WTC11 (cell line): ENCODE results near the gene ADM. TPM values are rescaled to one million over a fixed set of nuclear protein-coding genes. Genes with fewer than 3 reads are reported as not detected.

ENCODE experiments used
- ATAC-seq: fragments of 200-7000 bp; cut with Tn5 transposase; 2 replicates; pipeline ENCODE4 v1.10.0; 2021; ENCODE audit warnings: mild to moderate bottlenecking, moderate library complexity
- CTCF ChIA-PET: fragments of 300-600 bp; sonication (Branson Sonifier 250); formaldehyde crosslinking; loops from one replicate; lab custom pipeline; 2021; ENCODE audit warnings: antibody characterized with exemption; lab: Charles Lee
- POLR2A ChIA-PET: fragments of 350-600 bp; sonication (Branson Sonifier 250); formaldehyde crosslinking; loops from one replicate; lab custom pipeline; 2021; ENCODE audit warnings: antibody characterized with exemption; lab: Charles Lee
- DNase-seq: peaks from one replicate; pipeline ENCODE4 v3.0.0; 2021; ENCODE audit warnings: low spot score
- H3K27ac Mint-ChIP-seq: 2 replicates; pipeline ENCODE4 v1.8.0; 2021; ENCODE audit warnings: mixed read lengths
- H3K27me3 Mint-ChIP-seq: 2 replicates; pipeline ENCODE4 v1.8.0; 2021; ENCODE audit warnings: low read depth, mild to moderate bottlenecking, moderate library complexity, mixed read lengths
- H3K36me3 Mint-ChIP-seq: 2 replicates; pipeline ENCODE4 v1.8.0; 2021; ENCODE audit warnings: mixed read lengths
- H3K4me1 Mint-ChIP-seq: 2 replicates; pipeline ENCODE4 v1.8.0; 2022; ENCODE audit warnings: mixed read lengths
- H3K4me3 Mint-ChIP-seq: 2 replicates; pipeline ENCODE4 v1.8.0; 2021; ENCODE audit warnings: mild to moderate bottlenecking, moderate library complexity, mixed read lengths
- H3K9me3 Mint-ChIP-seq: 2 replicates; pipeline ENCODE4 v1.8.0; 2021; ENCODE audit warnings: mixed read lengths
- ATF2 ChIP-seq: sonication (generic); formaldehyde crosslinking; IDR thresholded peaks from 2 replicates; pipeline ENCODE4 v1.8.1; 2022; ENCODE audit warnings: low read depth, missing genetic modification reagents, borderline replicate concordance
- ATF6 ChIP-seq: sonication (generic); formaldehyde crosslinking; IDR thresholded peaks from 2 replicates; pipeline ENCODE4 v1.8.1; 2023; ENCODE audit warnings: mild to moderate bottlenecking, missing genetic modification reagents
- CBFB ChIP-seq: sonication (generic); formaldehyde crosslinking; IDR thresholded peaks from 2 replicates; pipeline ENCODE4 v1.8.1; 2022; ENCODE audit warnings: mild to moderate bottlenecking, low read depth, missing genetic modification reagents
- CREM ChIP-seq: sonication (generic); formaldehyde crosslinking; IDR thresholded peaks from 2 replicates; pipeline ENCODE4 v1.8.1; 2022; ENCODE audit warnings: mild to moderate bottlenecking, missing genetic modification reagents, moderate library complexity
- CTCF ChIP-seq: fragments of 200-600 bp; IDR thresholded peaks from 2 replicates; pipeline ENCODE4 v1.8.0; 2022; ENCODE audit warnings: antibody characterized with exemption
- E2F1 ChIP-seq: sonication (generic); formaldehyde crosslinking; IDR thresholded peaks from 2 replicates; pipeline ENCODE4 v1.8.0; 2022; ENCODE audit warnings: mild to moderate bottlenecking, missing genetic modification reagents
- ELF4 ChIP-seq: sonication (generic); formaldehyde crosslinking; IDR thresholded peaks from 2 replicates; pipeline ENCODE4 v1.8.1; 2022; ENCODE audit warnings: low read depth, mild to moderate bottlenecking, moderate library complexity, missing genetic modification reagents
- EMX1 ChIP-seq: fragments of 250-450 bp; sonication (Bioruptor Pico); IDR thresholded peaks from 2 replicates; pipeline ENCODE4 v1.8.0; 2021; ENCODE audit warnings: mild to moderate bottlenecking
- FOXP4 ChIP-seq: sonication (generic); formaldehyde crosslinking; IDR thresholded peaks from 2 replicates; pipeline ENCODE4 v1.8.0; 2022; ENCODE audit warnings: mild to moderate bottlenecking, missing genetic modification reagents
- KAT7 ChIP-seq: sonication (generic); formaldehyde crosslinking; IDR thresholded peaks from 2 replicates; pipeline ENCODE4 v1.8.1; 2023; ENCODE audit warnings: missing genetic modification reagents, mild to moderate bottlenecking, borderline replicate concordance
- MAX ChIP-seq: sonication (generic); formaldehyde crosslinking; IDR thresholded peaks from 2 replicates; pipeline ENCODE4 v1.8.0; 2022; ENCODE audit warnings: mild to moderate bottlenecking, missing genetic modification reagents
- NFE2L1 ChIP-seq: sonication (generic); formaldehyde crosslinking; IDR thresholded peaks from 2 replicates; pipeline ENCODE4 v1.8.1; 2023; ENCODE audit warnings: missing genetic modification reagents
- PRRX2 ChIP-seq: fragments of 250-450 bp; sonication (Bioruptor Pico); IDR thresholded peaks from 2 replicates; pipeline ENCODE4 v1.8.0; 2021; ENCODE audit warnings: mild to moderate bottlenecking
- RELA ChIP-seq: sonication (generic); formaldehyde crosslinking; IDR thresholded peaks from 2 replicates; pipeline ENCODE4 v1.8.1; 2022; ENCODE audit warnings: missing genetic modification reagents, mild to moderate bottlenecking, borderline replicate concordance
- SP1 ChIP-seq: sonication (generic); formaldehyde crosslinking; conservative IDR thresholded peaks from 2 replicates; pipeline ENCODE4 v1.8.1; 2022; ENCODE audit warnings: missing genetic modification reagents
- TEAD4 ChIP-seq: sonication (generic); formaldehyde crosslinking; IDR thresholded peaks from 2 replicates; pipeline ENCODE4 v1.8.0; 2022; ENCODE audit warnings: mild to moderate bottlenecking, missing genetic modification reagents
- TP53 ChIP-seq: sonication (generic); formaldehyde crosslinking; IDR thresholded peaks from 2 replicates; pipeline ENCODE4 v1.8.1; 2023; ENCODE audit warnings: mild to moderate bottlenecking, missing genetic modification reagents
- ZBTB43 ChIP-seq: sonication (generic); formaldehyde crosslinking; IDR thresholded peaks from 2 replicates; pipeline ENCODE4 v1.8.1; 2023; ENCODE audit warnings: mild to moderate bottlenecking, missing genetic modification reagents
- ZNF121 ChIP-seq: sonication (generic); formaldehyde crosslinking; IDR thresholded peaks from 2 replicates; pipeline ENCODE4 v1.8.0; 2023; ENCODE audit warnings: missing genetic modification reagents
- ZNF281 ChIP-seq: sonication (generic); formaldehyde crosslinking; IDR thresholded peaks from 2 replicates; pipeline ENCODE4 v1.8.0; 2023; ENCODE audit warnings: mild to moderate bottlenecking, missing genetic modification reagents
- ZNF416 ChIP-seq: fragments of 250-450 bp; sonication (Bioruptor Pico); IDR thresholded peaks from 2 replicates; pipeline ENCODE4 v1.9.0; 2021; ENCODE audit warnings: mild to moderate bottlenecking, inconsistent platforms
- ZNF423 ChIP-seq: fragments of 250-450 bp; sonication (Bioruptor Pico); IDR thresholded peaks from 2 replicates; pipeline ENCODE4 v2.1.2; 2022; ENCODE audit warnings: mild to moderate bottlenecking, moderate library complexity
- total RNA-seq: library from RNA; stranded (reverse); gene quantifications from 3 replicates; pipeline ENCODE4 v1.2.3, GENCODE V29; 2021

ADM gene
- total RNA-seq, 1 experiment from 2014 or later = 18.7 TPM

- TF ChIP-seq CTCF (peak; percentile 100), RELA (CRISPR knock-in tag) (0 out of 2 replicates have a peak, but pooled peaks have one; percentile 62), PRRX2 (no peak), TP53 (CRISPR knock-in tag) (no peak), ATF6 (CRISPR knock-in tag) (no peak), CBFB (CRISPR knock-in tag) (no peak), ZNF416 (no peak), ELF4 (no peak)
Observed at GRCh38 chr11:10307400-10308200, 2.7 kb downstream of the ADM start (continued).

GRCh38 chr11:10308201-10308954 lies 3.5 kb downstream of the ADM start:
- peaks cover 15% of the 10 kb centered on the region for H3K9me3 Mint-ChIP-seq
- CTCF ChIA-PET = interaction anchor here (0.5 to 9.9 kb wide), 35 partner anchors 9 to 707 kb away, joined by 3 to 149 read pairs (median 4); partner anchors contain the start of gene RNF141
- H3K4me1 Mint-ChIP-seq = peaks cover 36% of the 10 kb centered on the region
- ATAC-seq = no peak
- H3K36me3 Mint-ChIP-seq = peaks cover 24% of the 10 kb centered on the region
- POLR2A ChIA-PET = interaction anchor here (2.2 to 6.5 kb wide), 2 partner anchors 43 to 44 kb away, joined by 9 to 37 read pairs; no protein-coding TSS in a partner anchor
- peaks cover 30% of the 10 kb centered on the region for H3K27me3 Mint-ChIP-seq
- TF ChIP-seq ZNF423 (CRISPR knock-in tag) (0 out of 2 replicates have a peak, but pooled peaks have one; percentile 37), KAT7 (CRISPR knock-in tag) (no peak), CREM (CRISPR knock-in tag) (no peak), TEAD4 (CRISPR knock-in tag) (no peak), ATF2 (no peak), SP1 (peak; percentile 36; the same call in 1 of the 2 replicates), ZNF121 (CRISPR knock-in tag) (no peak), EMX1 (CRISPR knock-in tag) (no peak; the same call in 1 of the 2 replicates), FOXP4 (CRISPR knock-in tag) (0 out of 2 replicates have a peak, but pooled peaks have one; percentile 23), ZBTB43 (CRISPR knock-in tag) (no peak), ZNF281 (CRISPR knock-in tag) (no peak), NFE2L1 (CRISPR knock-in tag) (peak; percentile 91), MAX (no peak), E2F1 (no peak)
- peak overlapping the region; percentile 97 for H3K4me3 Mint-ChIP-seq
- no peak for DNase-seq
- peak overlapping the region; percentile 91 for H3K27ac Mint-ChIP-seq
